WI38 (cell line): Measurements from ENCODE around the gene TUBB2B.

Experiments used
- H3K4me3 ChIP-seq: 2 replicates; pipeline ENCODE4 v1.5.1; 2011; ENCODE audit warnings: low read depth, mild to moderate bottlenecking, control low read depth, low read length
- TF ChIP-seq, protein P1 (sequence below): IDR thresholded peaks from 2 replicates; pipeline ENCODE4 v1.5.1; 2012; ENCODE audit warnings: low read depth, mild to moderate bottlenecking, control low read depth, low read length

TUBB2B gene

DNA sequence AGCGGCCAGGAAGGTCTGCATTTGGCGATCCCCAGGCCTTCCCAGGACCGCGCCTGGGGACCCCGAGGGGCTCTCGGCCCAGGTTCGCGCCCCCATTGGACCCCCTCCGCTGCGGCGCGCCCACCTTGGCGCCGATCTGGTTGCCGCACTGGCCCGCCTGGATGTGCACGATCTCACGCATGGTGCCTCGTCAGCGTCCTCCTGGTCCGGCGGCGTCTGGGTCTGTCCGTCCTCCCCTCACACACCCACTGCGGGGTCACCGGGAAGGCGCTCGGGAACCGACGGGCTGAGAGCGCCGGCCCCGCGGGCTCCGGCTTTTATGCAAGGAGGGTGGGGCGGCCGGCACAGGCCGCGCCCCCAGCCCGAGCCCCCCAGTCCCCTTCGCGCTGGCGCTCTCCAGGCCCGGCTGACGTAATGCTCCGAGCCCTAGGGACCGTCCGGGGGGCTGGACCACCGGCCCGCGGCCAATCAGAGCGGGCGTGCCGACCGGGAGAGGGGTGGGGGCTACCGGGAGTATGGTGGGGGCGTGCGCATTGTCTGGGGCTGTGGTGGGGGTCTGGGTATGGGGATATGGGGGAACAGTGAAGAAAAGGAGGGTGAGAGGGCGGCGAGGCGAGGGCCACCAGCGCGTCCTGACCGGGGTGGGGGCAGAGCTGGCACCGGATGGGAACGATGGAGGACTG, at the start of gene TUBB2B:
TUBB2B (minus strand) TSS at position 291 of the 683 bp plus-strand sequence; CDS start at position 181, 110 bp downstream.
- H3K4me3 ChIP-seq = peak within 1 kb of the TSS; percentile 52

DNA sequence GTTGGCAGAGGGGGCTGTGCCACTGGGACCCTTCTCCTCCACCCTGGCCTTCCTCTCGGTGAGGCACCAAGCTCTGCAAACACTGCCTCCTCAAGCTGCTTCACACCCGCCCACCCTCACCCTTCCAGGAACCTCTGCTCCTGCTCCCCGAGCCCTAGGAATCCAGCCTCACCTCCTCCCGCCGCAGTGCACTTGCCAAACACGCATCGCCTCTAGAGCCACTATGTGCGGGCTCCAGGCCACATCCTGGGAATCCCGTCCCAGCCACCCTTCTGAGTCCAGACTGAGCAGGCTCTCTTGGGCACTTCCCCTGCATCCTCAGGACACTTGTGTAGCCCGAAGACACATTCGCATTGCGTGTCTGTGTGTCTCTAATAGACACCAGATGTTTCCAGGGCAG, 49.8 kb upstream of the TUBB2B start:
- TF ChIP-seq, protein P1, sequence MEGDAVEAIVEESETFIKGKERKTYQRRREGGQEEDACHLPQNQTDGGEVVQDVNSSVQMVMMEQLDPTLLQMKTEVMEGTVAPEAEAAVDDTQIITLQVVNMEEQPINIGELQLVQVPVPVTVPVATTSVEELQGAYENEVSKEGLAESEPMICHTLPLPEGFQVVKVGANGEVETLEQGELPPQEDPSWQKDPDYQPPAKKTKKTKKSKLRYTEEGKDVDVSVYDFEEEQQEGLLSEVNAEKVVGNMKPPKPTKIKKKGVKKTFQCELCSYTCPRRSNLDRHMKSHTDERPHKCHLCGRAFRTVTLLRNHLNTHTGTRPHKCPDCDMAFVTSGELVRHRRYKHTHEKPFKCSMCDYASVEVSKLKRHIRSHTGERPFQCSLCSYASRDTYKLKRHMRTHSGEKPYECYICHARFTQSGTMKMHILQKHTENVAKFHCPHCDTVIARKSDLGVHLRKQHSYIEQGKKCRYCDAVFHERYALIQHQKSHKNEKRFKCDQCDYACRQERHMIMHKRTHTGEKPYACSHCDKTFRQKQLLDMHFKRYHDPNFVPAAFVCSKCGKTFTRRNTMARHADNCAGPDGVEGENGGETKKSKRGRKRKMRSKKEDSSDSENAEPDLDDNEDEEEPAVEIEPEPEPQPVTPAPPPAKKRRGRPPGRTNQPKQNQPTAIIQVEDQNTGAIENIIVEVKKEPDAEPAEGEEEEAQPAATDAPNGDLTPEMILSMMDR = no peak
- H3K4me3 ChIP-seq = no peak overlapping the region

More for the DNA sequence above, at the start of gene TUBB2B:
- TF ChIP-seq, protein P1 = no peak

DNA sequence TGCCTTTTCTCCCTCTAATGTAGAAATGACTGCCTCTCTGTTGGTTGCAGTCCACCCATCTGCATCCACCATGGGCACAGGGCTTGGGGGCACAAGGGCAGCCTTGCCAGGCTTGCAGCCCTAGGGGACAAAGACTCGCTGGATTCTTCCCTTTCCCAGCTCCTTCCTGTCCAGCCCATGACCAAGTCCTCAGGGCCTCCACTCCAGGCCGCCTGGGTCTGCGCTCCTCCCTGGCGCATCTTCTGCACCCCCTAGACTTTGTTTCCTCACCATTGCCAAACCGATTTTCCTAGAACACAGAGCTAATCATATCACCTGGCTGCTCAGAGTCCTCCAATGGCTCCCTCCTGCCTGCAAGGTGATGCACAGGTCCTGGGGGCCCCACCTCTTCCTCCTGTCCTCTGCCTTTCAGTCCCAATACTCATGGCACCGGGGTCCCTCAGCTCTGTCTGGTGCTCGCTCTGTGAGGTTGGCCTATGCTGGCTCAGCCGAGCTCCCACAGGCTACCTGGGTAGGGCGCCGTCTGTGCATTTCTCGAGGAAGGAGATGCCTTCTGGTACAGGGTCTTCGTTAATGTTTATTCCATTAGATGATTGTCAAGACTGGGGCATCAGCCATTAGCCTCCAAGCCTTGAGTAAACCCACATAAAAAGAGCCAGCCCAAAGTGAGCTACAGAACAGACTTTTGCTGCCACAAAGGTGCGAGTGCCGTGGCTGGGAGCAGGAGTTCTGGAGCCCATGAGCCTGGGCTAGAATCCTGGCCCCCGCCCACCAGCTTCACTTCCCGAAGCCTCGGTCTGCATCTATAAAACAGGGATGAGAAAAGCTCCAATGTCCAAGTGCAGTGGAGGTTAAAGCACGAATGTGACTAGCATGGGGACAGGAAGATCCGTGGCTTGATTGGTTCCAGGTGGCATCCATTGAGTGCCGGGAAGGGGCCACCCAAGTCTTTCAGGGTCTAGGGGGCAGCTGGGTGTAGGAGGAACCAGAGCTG, 49.0 kb upstream of the TUBB2B start:
- TF ChIP-seq, protein P1 = no peak
- no peak overlapping the region for H3K4me3 ChIP-seq

DNA sequence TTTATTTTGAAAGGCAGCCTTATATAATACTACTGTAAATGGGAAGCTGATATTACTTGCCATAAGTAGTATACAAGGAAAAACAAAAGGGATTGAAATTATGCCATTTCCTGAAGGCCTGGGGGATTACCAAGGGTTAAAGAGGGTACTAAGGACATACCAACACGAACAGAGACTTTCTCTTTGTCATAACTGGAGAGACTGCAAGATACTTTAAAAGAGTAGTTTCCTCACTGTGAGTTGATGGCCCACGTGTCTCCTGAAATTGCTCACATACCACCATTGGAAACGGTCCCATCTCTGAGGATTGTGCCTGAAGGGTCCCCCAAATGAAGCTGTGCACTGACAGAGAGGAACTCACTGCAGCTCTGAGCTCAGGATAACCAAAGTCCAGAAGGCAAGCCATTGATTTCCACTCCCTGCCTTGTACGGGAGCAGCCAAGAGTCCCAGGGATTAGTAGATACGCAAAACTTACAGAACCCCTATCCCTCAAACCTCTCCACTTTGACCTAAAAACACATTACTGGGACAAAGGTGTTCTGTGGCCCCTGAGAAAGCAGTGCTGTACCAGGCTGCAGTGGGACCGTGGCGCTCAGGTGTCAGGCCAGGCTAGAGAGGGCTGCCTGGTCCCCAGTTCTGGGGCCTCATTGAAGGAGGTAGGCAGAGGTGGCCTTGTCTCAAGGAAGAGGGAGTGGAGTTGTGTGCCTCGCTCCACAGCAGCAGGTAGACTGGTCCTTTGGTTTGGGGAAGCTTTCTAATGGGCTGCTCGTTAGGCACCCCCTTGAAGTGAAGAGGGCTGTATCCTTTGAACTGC, 46.5 kb upstream of the TUBB2B start:
- no peak overlapping the region for H3K4me3 ChIP-seq
- TF ChIP-seq, protein P1 = no peak

DNA sequence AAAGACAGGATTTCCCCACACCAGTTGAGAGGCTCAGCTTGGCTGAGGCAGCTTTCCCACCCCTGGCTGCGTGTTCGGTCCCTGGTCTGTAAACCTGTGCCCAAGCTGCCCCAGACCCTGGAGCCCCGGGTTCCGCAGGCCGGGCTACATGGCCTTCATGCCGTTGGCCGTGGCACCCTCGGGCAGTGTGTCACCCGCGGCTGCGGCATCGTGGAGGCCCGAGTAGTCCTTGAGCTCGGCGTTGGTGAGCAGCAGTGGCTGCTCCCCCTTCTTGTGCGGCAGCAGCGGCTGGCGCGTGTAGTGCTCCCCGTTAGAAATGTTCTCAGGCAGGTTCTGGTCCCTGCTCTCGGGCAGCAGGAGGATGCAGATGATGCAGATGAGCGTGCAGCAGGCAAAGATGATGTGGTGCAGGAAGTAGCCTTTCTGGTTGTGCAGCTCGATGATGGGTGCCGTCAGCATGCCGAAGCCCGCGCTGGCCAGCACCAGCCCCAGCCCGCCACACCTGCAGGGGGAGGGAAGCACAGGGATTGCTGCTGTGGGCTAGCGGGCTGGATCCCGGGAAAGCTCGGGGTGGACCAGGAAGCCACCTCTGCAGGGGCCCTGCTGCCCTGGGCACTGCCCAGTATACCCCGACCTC, 45.6 kb upstream of the TUBB2B start:
- TF ChIP-seq, protein P1 = no peak
- H3K4me3 ChIP-seq = no peak overlapping the region

DNA sequence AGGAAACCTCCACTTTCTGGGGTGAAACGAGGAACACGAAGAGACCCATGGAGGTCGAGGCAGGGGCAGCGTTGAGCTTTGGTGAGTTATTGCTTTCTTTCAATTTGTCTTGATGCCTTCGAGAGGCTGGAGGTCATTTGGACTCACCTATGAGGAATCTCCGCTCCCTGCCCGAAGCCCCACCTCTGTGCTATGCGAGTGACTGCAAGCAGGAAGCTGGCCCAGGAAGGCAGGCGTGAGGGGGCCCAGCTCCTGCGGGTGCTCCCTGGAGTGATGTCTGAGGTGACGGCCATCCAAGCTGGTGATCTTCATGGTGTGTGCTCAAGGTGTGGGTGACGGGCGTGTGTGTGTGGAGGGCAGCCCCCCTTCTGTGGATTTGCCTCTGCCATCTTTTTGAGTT, 44.3 kb upstream of the TUBB2B start:
- no peak overlapping the region for H3K4me3 ChIP-seq
- TF ChIP-seq, protein P1 = no peak
